HG03520 (cell line): Measurements from ENCODE around the gene HTD2.

ENCODE experiments used
- ATAC-seq: cut with Tn5 transposase; IDR thresholded peaks from one replicate; pipeline ENCODE4 v1.9.1; 2021; ENCODE audit warnings: mild to moderate bottlenecking, moderate library complexity; ENCODE audit not compliant: unreplicated experiment

HTD2 gene

DNA sequence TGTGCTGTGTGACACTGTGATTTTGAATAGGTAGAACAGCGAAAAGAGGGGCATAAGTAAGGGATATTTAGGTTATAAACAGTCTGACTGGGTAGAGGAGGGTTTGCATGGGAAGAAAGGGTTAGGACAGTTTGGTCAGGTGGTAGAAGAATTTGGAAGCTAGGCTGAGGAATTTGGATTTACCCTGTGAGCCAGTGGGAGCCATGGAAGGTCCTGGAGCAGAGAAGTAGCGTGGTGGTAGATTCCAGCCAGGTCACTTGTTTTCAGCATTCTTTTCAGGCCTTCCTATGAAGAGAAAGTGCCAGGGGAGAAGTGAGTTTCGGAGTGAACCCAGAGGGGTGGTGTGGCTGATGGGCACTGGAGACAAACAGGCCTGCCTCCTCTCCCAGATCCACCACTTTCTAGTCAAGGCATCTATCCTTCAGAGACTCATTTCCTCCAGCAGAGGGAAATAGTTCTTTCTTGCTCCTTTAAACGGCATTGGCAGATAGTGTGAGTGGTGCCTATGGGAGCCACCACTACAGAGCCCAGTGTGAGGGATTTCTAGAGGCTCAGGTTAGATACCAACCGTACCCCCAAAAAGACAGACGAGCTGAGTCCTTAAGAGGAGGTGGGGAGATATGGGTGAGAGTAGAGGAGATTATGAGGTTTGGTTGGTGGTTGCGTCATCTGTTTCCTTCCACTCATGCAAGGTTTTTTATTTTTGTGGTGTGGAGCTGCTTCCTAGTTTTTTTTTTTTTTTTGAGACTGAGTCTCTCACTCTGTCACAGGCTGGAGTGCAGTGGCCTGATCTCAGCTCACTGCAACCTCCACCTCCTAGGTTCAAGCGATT lies 47.6 kb downstream of the HTD2 start:
- ATAC-seq: no peak

GRCh38 chr3:58355179-58355578 lies 48.9 kb downstream of the HTD2 start:
- no peak for ATAC-seq

GRCh38 chr3:58356054-58356453 lies 49.7 kb downstream of the HTD2 start:
- no peak for ATAC-seq

GRCh38 chr3:58357402-58357801 lies 51.1 kb downstream of the HTD2 start:
- ATAC-seq: no peak

GRCh38 chr3:58358092-58358491 lies 51.8 kb downstream of the HTD2 start:
- ATAC-seq: no peak

DNA sequence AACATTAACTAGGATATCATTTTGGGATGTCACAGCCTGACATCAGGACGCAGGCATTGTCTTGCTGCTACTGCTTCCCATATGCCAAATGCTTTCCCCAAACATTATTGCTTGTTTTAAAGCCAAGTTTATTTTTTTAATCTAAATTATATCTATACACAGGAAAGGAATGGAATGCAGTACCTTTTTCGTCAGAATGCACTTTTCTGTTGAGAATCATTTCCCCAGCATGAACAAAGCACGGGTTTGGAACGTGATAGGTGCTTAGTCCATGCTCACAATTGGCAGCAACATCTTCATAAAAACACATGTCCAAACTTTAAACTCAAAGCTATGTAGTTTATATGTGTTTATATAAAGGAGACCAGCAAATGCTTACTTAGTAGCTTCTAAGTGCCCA lies 52.5 kb downstream of the HTD2 start:
- no peak for ATAC-seq

DNA sequence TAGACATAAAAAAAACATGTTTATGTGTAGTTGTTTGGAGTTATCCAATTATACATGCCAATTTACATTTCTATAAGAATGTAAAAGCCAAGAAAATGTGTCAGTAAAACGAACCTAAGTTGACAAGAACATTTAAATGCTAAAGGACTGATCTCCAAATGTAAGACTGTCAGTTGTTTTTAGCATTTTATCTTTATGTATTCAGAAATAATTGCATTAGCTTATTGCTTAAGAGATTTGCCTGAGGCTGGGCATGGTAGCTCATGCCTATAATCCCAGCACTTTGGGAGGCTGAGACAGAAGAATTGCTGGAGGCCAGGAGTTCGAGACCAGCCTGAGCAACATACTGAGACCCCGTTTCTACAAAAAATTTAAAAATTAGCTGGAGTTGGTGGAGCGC lies 53.3 kb downstream of the HTD2 start:
- ATAC-seq: no peak

DNA sequence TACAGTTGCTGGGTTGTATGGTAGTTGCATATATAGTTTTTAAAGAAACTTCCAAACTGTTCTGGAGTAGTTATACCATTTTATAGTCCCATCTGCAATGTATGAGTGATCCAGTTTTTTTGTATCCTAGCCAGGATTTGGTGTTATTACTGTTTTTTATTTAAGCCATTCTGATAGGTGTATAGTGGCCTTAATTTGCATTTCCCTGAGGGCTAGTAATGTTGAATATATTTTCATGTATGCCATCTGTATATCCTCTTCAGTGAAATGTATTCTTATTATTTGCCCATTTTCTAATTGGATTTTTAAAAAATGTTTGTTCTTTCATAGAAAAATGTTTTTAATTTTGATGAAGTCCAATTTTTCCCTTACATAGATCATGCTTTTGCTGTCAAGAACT lies 55.5 kb downstream of the HTD2 start:
- ATAC-seq: no peak

- ATAC-seq: no peak
Measured at GRCh38 chr3:58366699-58367098, 60.4 kb downstream of the HTD2 start.

DNA sequence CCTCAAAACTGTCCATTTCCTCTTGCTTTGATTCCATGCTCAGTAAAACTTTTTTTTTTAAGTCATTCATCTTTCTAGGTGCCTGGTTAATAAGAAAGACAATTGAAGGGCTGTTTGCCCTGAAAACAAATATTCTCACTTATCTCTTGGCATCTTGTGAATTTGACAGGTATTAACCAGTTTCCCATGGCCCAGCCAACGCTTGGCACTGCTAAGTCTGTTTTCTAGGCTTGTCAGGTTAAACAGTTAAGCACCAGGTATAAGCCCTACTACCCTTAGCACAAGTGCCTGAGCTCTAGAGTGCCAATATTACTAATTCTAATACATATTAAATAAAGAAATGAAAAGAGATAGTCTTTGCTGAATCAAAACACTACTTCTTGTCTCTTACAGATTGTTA lies 62.7 kb downstream of the HTD2 start:
- no peak for ATAC-seq
